ENCODE results near the gene SH3PXD2B. TPM values are rescaled to one million over a fixed set of nuclear protein-coding genes. Genes with fewer than 3 reads are reported as not detected.

SH3PXD2B gene
- total and polyA plus RNA-seq, 11 donors: 1.1 to 22.7 (median 6.9) TPM

DNA sequence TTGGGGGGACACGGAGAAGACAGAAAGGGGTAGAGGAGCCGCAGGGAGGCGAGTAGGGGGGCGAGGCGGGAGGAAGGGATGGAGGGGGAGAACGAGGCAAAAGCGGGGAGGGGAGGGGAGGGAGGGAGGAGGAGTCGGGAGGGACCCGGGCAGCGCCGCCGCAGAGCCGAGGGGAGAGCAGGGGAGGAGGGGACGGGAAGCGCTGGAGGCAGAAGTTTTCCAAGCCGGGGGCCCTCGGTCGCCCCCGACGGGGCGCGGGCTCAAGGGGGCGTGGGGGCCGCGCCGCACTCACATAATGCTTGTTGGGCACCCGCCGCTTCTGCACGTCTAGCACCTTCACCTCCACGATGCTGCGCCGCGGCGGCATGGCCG lies 353 bp downstream of the SH3PXD2B start:
- Histone ChIP-seq H3K4me1 (peaks cover 0 to 55% (median 32%) of the 10 kb centered on the region in 12 donors), H3K36me3 (no peaks in the 10 kb centered on the region), H3K27me3 (no peaks in the 10 kb centered on the region), H3K9me3 (no peaks in the 10 kb centered on the region), H3K27ac (peak overlapping the region; percentile 60 to 88 (median 74)), H3K4me3 (peak overlapping the region; percentile 63 to 98 (median 84))
- intact Hi-C loops (cut with DNase I): loop anchor here in 2 of 10 donors (5.0 to 10.0 kb wide), 3 partner anchors 169 to 339 kb away; partner anchors contain the start of gene UBTD2 (in 2 of the 2)
- WGBS, 4 donors: 0 to 2% (median 0%) methylated on average over 24 to 35 of the region's 35 CpGs
- DNase-seq: peak in 3 of 5 donors; percentile 60 to 62 (median 61)
- ATAC-seq: peak in 3 of 4 donors; percentile 22 to 27 (median 26)
- TF ChIP-seq, protein P1, sequence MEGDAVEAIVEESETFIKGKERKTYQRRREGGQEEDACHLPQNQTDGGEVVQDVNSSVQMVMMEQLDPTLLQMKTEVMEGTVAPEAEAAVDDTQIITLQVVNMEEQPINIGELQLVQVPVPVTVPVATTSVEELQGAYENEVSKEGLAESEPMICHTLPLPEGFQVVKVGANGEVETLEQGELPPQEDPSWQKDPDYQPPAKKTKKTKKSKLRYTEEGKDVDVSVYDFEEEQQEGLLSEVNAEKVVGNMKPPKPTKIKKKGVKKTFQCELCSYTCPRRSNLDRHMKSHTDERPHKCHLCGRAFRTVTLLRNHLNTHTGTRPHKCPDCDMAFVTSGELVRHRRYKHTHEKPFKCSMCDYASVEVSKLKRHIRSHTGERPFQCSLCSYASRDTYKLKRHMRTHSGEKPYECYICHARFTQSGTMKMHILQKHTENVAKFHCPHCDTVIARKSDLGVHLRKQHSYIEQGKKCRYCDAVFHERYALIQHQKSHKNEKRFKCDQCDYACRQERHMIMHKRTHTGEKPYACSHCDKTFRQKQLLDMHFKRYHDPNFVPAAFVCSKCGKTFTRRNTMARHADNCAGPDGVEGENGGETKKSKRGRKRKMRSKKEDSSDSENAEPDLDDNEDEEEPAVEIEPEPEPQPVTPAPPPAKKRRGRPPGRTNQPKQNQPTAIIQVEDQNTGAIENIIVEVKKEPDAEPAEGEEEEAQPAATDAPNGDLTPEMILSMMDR (IDR thresholded peaks at IDR 0.05): no peak

DNA sequence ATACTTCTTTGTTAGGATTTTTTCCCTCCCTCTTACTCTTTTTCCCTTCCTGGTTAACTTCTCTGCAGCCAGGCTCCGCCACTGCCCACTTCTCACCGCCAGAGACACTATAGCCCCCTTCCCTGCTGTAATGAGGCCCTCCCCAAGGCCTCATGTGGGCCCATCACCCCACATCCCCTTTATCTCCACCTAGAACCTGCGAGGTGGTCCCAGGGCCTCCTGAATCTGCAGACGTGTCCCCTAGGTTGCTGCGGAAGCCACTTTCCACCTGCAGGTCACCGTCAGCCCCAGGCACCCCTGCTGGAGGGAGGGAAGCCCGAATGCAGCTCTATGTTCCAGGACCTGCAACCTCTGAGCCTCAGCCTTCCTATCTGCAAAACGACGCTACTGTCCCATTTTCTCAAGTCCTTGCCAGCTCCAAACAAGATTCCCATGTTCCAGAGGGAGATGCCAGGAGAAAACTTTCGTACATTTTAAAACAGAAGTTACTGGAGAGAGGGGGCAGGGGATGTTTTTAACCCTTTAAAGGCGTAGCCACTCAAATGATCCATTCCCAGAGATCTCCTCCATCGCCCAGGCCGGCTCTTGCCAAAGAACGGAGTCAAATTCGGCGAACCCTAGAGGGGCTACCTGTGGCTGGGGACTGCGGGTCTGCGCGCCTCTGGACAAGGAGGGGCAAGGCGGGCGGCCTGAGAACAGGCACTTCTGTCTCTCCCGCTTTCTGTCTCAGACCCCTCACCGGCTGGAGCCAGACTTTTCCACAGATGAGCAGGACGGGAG lies 929 bp downstream of the SH3PXD2B start:
- peak overlapping the region; percentile 63 to 98 (median 84) for H3K4me3 ChIP-seq
- no peak for DNase-seq
- H3K4me1 ChIP-seq: peaks cover 0 to 54% (median 30%) of the 10 kb centered on the region in 12 donors
- intact Hi-C loops (cut with DNase I): loop anchor here in 2 of 10 donors (5.0 to 10.0 kb wide), 3 partner anchors 169 to 339 kb away; partner anchors contain the start of gene UBTD2 (in 2 of the 2)
- peak overlapping the region; percentile 41 to 88 (median 74) for H3K27ac ChIP-seq
- H3K9me3 ChIP-seq: no peaks in the 10 kb centered on the region
- peak in 3 of 4 donors; percentile 6 to 21 (median 20) for ATAC-seq
- no peaks in the 10 kb centered on the region for H3K36me3 ChIP-seq
- WGBS, 4 donors: 17 to 28% (median 26%) methylated on average over 24 of the region's 24 CpGs
- no peak for TF ChIP-seq POLR2A (IDR thresholded peaks at IDR 0.05)
- TF ChIP-seq, protein P1 (IDR thresholded peaks at IDR 0.05): peak in 7 of 12 donors; percentile 11 to 55 (median 36)
- H3K27me3 ChIP-seq: no peaks in the 10 kb centered on the region

DNA sequence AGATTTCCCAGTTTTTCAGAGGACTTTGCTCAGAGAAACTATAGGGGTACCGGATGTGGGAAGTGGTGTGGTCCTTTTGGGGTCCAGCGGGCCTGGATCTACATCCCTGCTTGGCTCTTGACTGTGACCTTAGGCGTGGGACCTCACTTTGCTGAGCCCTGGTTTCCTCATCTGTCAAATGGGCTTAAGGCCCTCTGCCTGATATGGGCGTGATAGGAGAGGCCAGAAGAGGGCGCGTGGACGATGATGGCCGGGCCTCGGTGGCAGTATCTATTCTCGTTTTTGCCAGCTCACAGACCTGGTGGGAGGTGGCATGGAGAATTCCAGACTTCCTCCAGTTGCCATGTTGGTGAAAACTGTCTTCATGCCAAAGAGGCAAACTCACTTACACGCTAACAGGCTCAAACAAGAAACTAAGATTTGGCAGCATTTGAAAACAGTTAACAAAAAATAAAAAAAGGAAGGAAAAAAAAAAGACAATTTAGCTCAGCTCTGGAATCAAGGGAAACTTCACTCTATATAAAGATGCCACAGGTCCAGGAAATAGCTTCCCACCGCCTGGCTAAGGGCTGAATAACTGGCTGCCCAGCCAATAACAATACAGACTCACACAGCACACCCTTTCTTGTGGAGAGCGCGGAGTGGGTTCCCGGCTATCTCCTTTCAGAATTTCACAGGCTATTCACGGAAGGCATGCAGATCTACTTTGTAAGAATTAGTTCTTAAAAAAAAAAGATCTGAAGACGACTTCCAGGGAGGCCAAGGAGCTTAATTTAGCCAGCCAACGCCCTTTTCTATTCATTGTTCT lies 1.7 kb downstream of the SH3PXD2B start:
- Histone ChIP-seq H3K27ac (peak overlapping the region; percentile 41 to 88 (median 74)), H3K36me3 (no peaks in the 10 kb centered on the region), H3K9me3 (no peaks in the 10 kb centered on the region), H3K27me3 (no peaks in the 10 kb centered on the region), H3K4me1 (peaks cover 0 to 57% (median 30%) of the 10 kb centered on the region in 12 donors), H3K4me3 (peak overlapping the region in 11 of 12 donors; percentile 63 to 98 (median 85))
- 64 to 70% (median 67%) methylated on average over 18 of the region's 18 CpGs for WGBS, 4 donors
- intact Hi-C loops (cut with DNase I): loop anchor here in 2 of 10 donors (5.0 to 10.0 kb wide), 3 partner anchors 168 to 338 kb away; partner anchors contain the start of gene UBTD2 (in 2 of the 2)
- TF ChIP-seq, protein P1 (IDR thresholded peaks at IDR 0.05): no peak
- TF ChIP-seq POLR2A (IDR thresholded peaks at IDR 0.05): no peak
- ATAC-seq (peak; percentile 18 to 58 (median 34)), DNase-seq (peak in 1 of 5 donors; percentile 51)
